Superior temporal gyrus (tissue), 1 donor: ENCODE measurements around the gene ASB18.
"Not testable (repeated sequence)": the region's sequence is repeated elsewhere in the genome, so short reads cannot be mapped to it uniquely, and the experiment has no call there.

Experiments used
- DNase-seq: peaks from one replicate; pipeline ENCODE4 v3.0.0-alpha.2; 2016; ENCODE audit errors: extremely low spot score

Gene ASB18

DNA sequence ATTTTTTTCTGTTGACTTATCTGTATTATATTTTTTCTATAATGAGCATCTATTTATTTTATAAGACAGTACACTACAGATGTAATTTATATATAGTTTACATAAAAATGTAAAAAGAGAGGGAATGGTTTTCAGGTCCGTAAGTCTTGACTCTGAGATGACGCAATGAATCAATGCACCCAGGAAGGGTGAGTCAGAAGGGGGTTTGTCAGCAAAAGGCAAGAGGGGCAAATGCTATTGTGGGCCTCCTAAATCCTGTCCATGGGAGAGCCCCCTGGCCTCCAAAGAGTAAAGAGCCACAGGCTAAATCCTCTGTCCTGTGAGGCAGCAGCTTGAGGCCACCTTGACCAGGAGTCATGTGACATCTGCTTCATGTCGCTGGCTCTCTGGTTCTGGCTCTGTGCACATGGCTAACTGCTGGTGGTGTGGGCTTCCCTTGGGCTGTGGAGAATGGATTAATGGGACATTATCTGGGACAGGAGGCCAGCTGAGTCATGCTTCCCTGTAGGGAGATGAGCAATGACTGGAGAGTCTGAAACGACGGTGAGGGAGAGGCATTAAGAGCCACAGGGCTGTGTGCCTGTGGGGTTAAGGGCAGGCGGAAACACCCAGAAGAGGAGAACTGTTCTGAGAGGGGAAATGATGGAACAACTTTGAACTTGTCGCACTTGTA, 22.8 kb upstream of the ASB18 start:
- no peak for DNase-seq

DNA sequence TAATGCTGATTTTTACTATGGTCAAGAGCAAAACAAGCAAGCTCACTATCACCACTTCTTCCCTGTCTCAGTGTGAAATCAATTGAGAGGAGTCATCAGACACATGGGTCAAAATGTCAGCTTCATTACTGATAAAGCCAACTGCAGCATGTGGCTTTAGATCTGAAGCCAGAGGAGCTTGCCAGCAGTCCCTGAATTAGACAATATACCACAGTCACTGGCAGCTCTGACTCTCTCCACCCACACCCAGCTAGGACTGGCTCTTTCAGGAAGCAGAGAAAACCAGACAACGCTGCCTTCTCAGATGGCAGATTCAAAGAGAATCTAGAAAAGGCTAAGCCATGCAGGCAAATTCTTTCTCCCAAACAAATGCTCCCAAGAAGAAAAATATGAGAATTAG, 20.0 kb upstream of the ASB18 start:
- DNase-seq = no peak

- DNase-seq = no peak
These were observed 18.2 kb upstream of the ASB18 start for GRCh38 chr2:236282406-236282805.

GRCh38 chr2:236281423-236281822, 17.2 kb upstream of the ASB18 start:
- DNase-seq = no peak

DNA sequence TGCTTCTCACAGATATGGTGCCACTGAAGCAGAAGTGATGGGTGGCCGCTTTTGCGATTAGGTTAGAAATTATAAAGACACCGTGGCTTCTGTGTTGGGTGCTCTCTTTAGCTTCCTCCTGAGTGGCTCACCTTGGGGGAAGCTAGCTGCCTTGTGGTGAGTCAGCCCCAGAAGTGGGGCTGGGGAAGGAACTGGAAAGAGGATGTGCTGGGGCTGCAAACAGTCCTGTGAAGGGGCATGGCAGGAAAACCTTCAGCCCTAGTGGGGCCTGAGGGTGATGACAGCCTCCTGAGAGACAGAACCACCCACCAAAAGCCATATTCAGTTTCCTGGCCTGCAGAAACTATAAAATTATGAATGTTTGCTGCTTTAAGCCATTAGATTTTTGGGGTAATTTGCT, 8.9 kb upstream of the ASB18 start:
- no peak for DNase-seq

- no peak for DNase-seq
These were observed 7.6 kb upstream of the ASB18 start for GRCh38 chr2:236271851-236272250.

GRCh38 chr2:236269876-236270275, 5.7 kb upstream of the ASB18 start:
- not testable (repeated sequence) for DNase-seq

DNA sequence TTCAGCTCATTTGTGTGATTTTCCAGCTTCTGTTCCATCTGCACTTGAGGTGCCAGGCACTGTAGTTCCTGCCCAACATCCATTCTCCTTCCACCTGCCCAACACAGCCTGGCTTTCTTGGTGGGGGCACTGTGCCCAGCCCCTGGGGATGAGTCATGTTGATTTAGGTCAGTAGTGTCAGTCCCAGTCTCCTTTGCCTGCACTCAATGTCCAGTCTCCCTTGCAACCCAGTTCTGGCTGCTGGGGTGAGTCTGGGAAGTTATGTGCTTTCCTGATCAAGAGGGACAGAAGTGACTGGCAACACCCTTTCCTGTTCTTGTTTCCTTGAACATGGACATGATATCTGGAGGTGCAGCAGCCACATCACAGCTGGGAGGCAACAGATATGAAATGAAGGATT, 1.5 kb upstream of the ASB18 start:
- DNase-seq = no peak

- DNase-seq = no peak
These were observed 2.0 kb downstream of the ASB18 start for GRCh38 chr2:236262238-236262637.

DNA sequence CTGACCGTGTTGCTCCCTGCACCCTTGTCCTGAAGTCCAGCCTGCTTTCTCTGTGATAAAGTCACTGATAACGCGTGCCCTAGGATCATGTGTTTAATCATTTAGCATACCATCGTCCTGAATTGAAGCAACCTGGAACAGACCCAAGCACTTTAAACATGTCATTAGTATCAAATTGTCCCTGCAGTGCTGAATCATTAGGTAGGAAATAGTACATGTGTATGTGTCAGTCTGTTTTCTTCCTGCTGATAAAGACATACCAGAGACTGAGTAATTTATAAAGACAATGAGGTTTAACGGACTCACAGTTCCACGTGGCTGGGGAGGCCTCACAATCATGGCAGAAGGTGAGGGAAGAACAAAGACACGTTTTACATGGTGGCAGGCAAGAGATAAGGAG, 2.8 kb downstream of the ASB18 start:
- DNase-seq = no peak

DNA sequence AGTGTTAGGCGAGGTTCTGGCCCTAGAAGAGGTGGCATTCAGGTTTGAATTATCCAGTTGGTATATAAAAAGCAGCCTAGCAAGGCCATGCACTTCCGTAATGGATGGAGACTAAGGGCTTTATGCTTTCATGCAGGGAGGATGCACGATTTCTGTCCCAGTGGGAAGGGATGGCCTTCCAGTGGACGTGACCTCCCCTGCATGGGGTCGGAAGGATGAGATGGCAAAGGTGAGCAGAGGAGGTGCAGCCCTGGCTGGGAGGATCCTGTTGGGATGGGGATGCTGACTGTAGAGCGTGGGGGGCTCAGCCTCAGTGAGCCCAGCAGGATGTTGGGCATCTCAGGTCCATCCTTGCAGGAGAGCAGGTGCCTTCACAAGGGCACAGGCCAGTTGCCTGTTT, 4.8 kb downstream of the ASB18 start:
- DNase-seq = no peak

GRCh38 chr2:236257575-236257974, 6.6 kb downstream of the ASB18 start:
- no peak for DNase-seq

DNA sequence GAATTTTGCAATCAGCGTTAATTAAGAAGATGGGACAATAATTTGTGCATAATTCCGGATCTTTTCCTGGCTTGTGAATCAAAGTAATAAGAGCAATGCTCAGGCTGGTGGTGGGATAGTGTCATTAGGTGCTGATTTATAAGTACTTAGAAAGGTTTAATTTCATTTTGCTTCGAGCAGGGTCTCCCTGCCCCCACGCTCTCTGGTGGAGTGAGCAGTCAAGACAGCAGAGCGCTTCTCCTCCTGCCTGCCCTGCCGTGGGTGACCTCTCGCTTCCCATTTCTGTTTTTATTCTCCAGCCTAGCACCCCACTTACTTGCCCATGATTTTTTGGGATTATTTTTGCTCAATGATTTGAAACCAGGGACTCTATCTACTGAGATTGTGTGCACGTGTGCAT, 7.1 kb downstream of the ASB18 start:
- DNase-seq = no peak

GRCh38 chr2:236256366-236256985, 7.7 kb downstream of the ASB18 start:
- no peak for DNase-seq

DNA sequence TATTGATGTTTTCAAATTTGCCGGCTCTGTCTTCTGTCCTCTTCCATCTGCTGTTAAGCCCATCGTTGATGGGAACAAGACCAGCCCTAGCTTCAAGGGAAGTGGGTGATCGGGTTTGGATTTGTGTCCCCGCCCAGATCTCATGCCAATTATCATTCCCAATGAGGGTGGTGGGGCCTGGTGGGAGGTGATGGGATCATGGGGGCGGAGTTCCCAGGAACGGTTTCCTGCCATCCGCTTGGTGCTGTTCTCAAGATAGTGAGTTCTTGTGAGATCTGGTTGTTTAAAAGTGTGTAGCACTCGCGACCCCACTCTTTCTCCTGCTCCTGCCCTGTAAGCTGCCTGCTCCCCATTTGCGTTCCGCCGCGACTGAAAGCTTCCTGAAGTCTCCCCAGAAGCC, 9.5 kb downstream of the ASB18 start:
- no peak for DNase-seq

DNA sequence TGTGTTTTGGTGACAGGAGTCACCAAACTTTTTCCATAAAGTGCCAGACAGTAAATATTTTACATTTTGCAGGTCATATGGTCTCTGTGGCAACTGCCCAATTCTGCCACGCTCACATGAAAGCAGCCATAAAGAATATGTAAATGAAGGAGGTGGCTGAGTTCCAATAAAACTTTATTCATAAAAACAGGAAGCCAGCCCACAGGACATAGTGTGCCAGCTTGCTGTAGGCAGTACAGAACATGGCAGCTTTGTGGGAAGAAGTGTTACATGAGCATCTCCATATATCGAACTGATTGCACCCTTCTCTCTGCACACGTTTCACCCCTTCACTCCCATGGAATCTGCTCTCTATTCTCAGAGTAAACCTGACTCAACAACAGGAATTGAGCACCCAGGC, 10.2 kb downstream of the ASB18 start:
- DNase-seq = no peak

- no peak for DNase-seq
These were observed 11.6 kb downstream of the ASB18 start for GRCh38 chr2:236252602-236253001.

DNA sequence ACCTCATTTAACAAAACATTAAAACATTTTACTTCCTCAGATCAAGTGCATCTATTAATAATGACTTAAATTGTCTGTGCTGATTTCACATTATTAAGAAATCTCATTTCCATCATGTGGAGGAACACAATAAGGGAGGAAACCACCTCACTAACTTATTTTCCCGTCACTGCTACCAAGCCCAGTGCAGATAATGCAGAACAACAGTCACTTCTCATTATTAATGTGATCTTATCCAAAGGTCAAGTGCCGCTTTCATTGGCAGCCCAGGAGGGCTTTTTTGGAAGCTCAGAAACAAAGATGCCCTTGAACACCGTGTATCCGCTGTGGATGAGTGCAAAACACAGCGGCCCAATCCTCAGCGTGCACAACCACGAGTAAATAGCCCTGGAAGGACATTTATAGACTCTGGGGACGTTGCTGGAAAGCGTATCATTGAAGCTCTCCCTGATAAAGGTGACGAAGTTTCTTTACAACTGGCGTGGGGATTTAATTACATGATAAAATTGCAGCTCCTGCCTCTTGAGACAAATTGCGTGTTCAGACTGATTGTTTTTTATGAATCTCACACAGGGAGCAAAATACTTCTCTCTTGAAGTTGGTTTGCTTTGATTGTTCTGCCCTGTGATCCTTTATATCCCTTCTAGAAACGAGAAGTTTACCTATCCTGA, 13.2 kb downstream of the ASB18 start:
- DNase-seq = no peak

- DNase-seq = no peak
These were observed 13.9 kb downstream of the ASB18 start for GRCh38 chr2:236250286-236250685.

DNA sequence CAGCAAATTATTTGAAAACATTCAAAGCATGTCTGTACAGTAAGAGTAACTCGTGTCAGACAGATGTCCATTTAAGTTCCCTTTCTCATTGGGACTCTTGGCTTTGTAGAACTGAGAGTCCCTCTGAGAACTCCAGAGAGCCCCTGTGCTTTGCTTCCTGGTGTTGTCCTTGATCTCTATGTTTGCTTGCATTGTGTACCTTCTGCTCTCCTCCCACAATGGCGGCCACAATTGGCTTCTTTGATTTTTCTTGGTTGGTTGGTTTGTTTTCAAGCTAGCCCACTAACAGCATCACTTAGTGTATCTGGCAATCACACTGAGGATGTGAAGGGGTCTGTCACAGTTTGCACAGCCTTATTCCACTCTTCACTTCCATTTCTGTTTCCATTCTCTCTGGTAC, 15.1 kb downstream of the ASB18 start:
- DNase-seq = no peak

DNA sequence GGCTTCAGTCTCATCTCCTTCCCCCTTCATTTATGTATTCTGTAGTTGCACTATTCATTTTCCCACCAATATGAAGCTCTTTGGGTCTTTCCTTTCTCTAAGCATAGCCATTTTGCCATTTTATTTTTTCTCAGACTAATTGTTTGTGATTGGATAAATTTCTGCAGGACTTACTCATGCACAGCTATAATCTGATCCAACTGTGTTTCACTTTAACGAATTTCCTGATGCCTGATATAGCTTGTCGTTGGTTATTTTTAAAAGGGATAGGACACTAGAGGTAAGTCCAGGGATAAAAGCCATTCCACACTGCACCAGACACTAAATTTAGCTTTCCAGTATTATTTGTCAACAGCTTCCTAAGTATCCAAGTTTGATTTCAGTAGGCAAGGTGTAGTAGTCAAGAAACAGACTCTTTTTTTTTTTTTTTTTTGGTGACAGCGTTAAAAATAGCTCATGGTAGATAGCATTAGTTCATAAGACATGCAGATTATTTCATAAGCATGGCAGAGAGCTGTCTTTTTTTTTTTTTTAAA, 17.4 kb downstream of the ASB18 start:
- DNase-seq = no peak

GRCh38 chr2:236244256-236244655, 19.9 kb downstream of the ASB18 start:
- no peak for DNase-seq

DNA sequence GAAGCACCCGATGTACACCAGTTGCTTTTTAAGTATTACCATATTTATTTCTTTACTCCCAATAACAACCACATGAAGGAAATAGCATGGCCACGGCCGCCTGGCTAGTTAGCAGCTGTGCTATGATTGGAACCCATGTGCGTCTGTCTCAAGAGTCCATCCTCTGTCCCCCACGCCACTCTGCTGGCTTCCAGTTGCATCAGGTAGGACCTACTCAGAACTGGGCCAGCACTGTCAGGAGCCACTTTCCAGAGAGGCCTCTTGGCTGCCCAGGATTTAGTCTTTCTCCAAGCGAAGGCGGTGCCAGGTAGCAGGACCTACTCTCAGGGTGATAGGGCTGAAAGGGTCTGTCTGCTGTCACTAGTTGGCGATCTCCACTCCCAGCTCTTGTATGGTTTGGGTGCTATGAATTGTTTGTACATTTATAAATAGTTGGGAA, 22.1 kb downstream of the ASB18 start:
- no peak for DNase-seq
